CD4-positive, alpha-beta memory T cell (primary cell): ENCODE results near the gene CSNK1G1. TPM values are rescaled to one million over a fixed set of nuclear protein-coding genes. Genes with fewer than 3 reads are reported as not detected.
"Not testable (repeated sequence)": the region's sequence is repeated elsewhere in the genome, so short reads cannot be mapped to it uniquely, and the experiment has no call there.

ENCODE experiments used
- CTCF ChIA-PET: fragments of 350-600 bp; sonication (Branson Sonifier 250); formaldehyde crosslinking; loops from one replicate; lab custom pipeline; 2021; ENCODE audit warnings: inconsistent platforms; ENCODE audit not compliant: partially characterized antibody; lab: Charles Lee
- POLR2A ChIA-PET: fragments of 350-600 bp; sonication (Branson Sonifier 250); formaldehyde crosslinking; loops from one replicate; lab custom pipeline; 2021; ENCODE audit not compliant: partially characterized antibody; lab: Charles Lee
- DNase-seq, 5 donors: peaks; one replicate each; pipeline versions ENCODE4 v3.0.0 to v3.0.0-alpha.2; 2020 to 2022; ENCODE audit warnings: mixed read lengths in 1 of 5
- H3K27ac ChIP-seq: one replicate; pipeline ENCODE4 v1.7.0; 2013; ENCODE audit warnings: low read depth, low read length
- H3K27me3 ChIP-seq: 2 replicates; pipeline ENCODE4 v1.7.0; 2013; ENCODE audit warnings: mild to moderate bottlenecking, low read length, moderate library complexity; ENCODE audit not compliant: insufficient read depth
- H3K36me3 ChIP-seq: 2 replicates; pipeline ENCODE4 v1.7.0; 2013; ENCODE audit warnings: mild to moderate bottlenecking, low read length, moderate library complexity; ENCODE audit not compliant: insufficient read depth
- H3K4me1 ChIP-seq: 2 replicates; pipeline ENCODE4 v1.7.0; 2013; ENCODE audit warnings: mild to moderate bottlenecking, low read length, moderate library complexity; ENCODE audit not compliant: insufficient read depth
- H3K4me3 ChIP-seq, 2 donors: one replicate each; pipeline ENCODE4 v1.7.0; 2013; ENCODE audit warnings: low read length in 2 of 2, mild to moderate bottlenecking in 1 of 2
- H3K9me3 ChIP-seq, 2 donors: one replicate each; pipeline ENCODE4 v1.7.0; 2013; ENCODE audit warnings: low read length in 2 of 2, control low read depth in 1 of 2; ENCODE audit not compliant: control insufficient read depth in 1 of 2
- H3K27ac Mint-ChIP-seq, 7 donors: one replicate each; pipeline ENCODE4 v1.8.0; 2020 to 2021; ENCODE audit warnings: mixed read lengths in 7 of 7, mild to moderate bottlenecking in 6 of 7, inconsistent platforms in 3 of 7, moderate library complexity in 3 of 7
- H3K27me3 Mint-ChIP-seq, 2 donors: one replicate each; pipeline ENCODE4 v1.8.0; 2020 to 2021; ENCODE audit warnings: mixed read lengths in 2 of 2
- H3K36me3 Mint-ChIP-seq, 2 donors: one replicate each; pipeline ENCODE4 v1.8.0; 2020 to 2021; ENCODE audit warnings: mixed read lengths in 2 of 2, inconsistent platforms in 1 of 2, mild to moderate bottlenecking in 1 of 2
- H3K4me1 Mint-ChIP-seq, 4 donors: one replicate each; pipeline ENCODE4 v1.8.0; 2020 to 2021; ENCODE audit warnings: mixed read lengths in 4 of 4, mild to moderate bottlenecking in 1 of 4
- H3K4me3 Mint-ChIP-seq, 8 donors: one replicate each; pipeline ENCODE4 v1.8.0; 2020 to 2021; ENCODE audit warnings: mixed read lengths in 8 of 8, mild to moderate bottlenecking in 7 of 8, moderate library complexity in 6 of 8, inconsistent platforms in 3 of 8
- H3K9me3 Mint-ChIP-seq, 8 donors: one replicate each; pipeline ENCODE4 v1.8.0; 2020 to 2021; ENCODE audit warnings: mixed read lengths in 8 of 8, mild to moderate bottlenecking in 5 of 8, inconsistent platforms in 3 of 8, moderate library complexity in 1 of 8
- intact Hi-C: fragments of 100-400 bp; cut with micrococcal nuclease; formaldehyde crosslinking; loops from one replicate; pipeline ENCODE4 v1.15.1; 2023
- polyA plus RNA-seq, 2 donors: library from polyadenylated mRNA; unstranded; fragments of 300-500 nt; fragmentation: Illumina TruSeq; gene quantifications; one replicate each; pipeline ENCODE4 v1.2.3, GENCODE V29; 2021
- total RNA-seq, 2 experiments: library from RNA; stranded (reverse); gene quantifications; one replicate each; pipeline ENCODE4 v1.2.3, GENCODE V29; 2021

Gene CSNK1G1
- total and polyA plus RNA-seq, 4 experiments from 2014 or later: 6.2 to 27.7 (median 24.1) TPM

GRCh38 chr15:64355348-64355943, 527 bp downstream of the CSNK1G1 start:
- DNase-seq: peak in 4 of 5 donors; percentile 18 to 50 (median 18)
- POLR2A ChIA-PET: interaction anchor here (0.8 to 2.5 kb wide), 4 partner anchors 21 to 538 kb away, joined by 3 to 28 read pairs (median 6); partner anchors contain the start of genes PPIB and TRIP4

GRCh38 chr15:64354688-64355344, 1.2 kb downstream of the CSNK1G1 start:
- no peak for DNase-seq
- ChIA-PET CTCF (interaction anchor here (1.0 to 1.7 kb wide), 3 partner anchors 17 to 33 kb away, joined by 3 to 6 read pairs (median 3); partner anchors contain the start of gene TRIP4), POLR2A (interaction anchor here (0.8 to 2.5 kb wide), 3 partner anchors 20 to 192 kb away, joined by 3 to 28 read pairs (median 8); partner anchors contain the start of genes PPIB and TRIP4)
- Histone ChIP-seq H3K4me3 (peak overlapping the region; percentile 76 to 95), H3K36me3 (no peaks in the 10 kb centered on the region), H3K27ac (peak overlapping the region; percentile 67), H3K4me1 (peaks cover 21% of the 10 kb centered on the region), H3K9me3 (no peaks in the 10 kb centered on the region), H3K27me3 (no peaks in the 10 kb centered on the region)
- Mint-ChIP-seq H3K4me1 (peaks cover 13 to 25% (median 20%) of the 10 kb centered on the region in 4 donors), H3K36me3 (peaks cover 0 to 19% of the 10 kb centered on the region in 2 donors), H3K27me3 (no peaks in the 10 kb centered on the region), H3K4me3 (peak overlapping the region; percentile 89 to 99 (median 96)), H3K27ac (peak overlapping the region; percentile 92 to 97 (median 94)), H3K9me3 (no peaks in the 10 kb centered on the region)
- intact Hi-C loops: no loop called here

More at GRCh38 chr15:64355348-64355943, 527 bp downstream of the CSNK1G1 start:
- no peaks in the 10 kb centered on the region for H3K9me3 Mint-ChIP-seq
- H3K4me1 ChIP-seq: peaks cover 21% of the 10 kb centered on the region
- peaks cover 0 to 19% of the 10 kb centered on the region in 2 donors for H3K36me3 Mint-ChIP-seq
- no peaks in the 10 kb centered on the region for H3K36me3 ChIP-seq
- H3K27ac ChIP-seq: peak overlapping the region; percentile 67
- H3K27me3 ChIP-seq: no peaks in the 10 kb centered on the region
- intact Hi-C loops: no loop called here
- H3K27me3 Mint-ChIP-seq: no peaks in the 10 kb centered on the region
- peak overlapping the region; percentile 76 to 95 for H3K4me3 ChIP-seq
- CTCF ChIA-PET: interaction anchor here (0.6 to 1.7 kb wide), 6 partner anchors 12 to 208 kb away, joined by 3 to 6 read pairs (median 4); partner anchors contain the start of genes PPIB and TRIP4
- peak overlapping the region; percentile 92 to 97 (median 94) for H3K27ac Mint-ChIP-seq
- H3K4me1 Mint-ChIP-seq: peaks cover 13 to 25% (median 20%) of the 10 kb centered on the region in 4 donors
- H3K9me3 ChIP-seq: no peaks in the 10 kb centered on the region
- peak overlapping the region; percentile 89 to 99 (median 96) for H3K4me3 Mint-ChIP-seq

GRCh38 chr15:64351265-64351664, 4.7 kb downstream of the CSNK1G1 start:
- peaks cover 15 to 22% (median 17%) of the 10 kb centered on the region in 4 donors for H3K4me1 Mint-ChIP-seq
- Histone ChIP-seq H3K4me3 (no peak overlapping the region), H3K27ac (no peak overlapping the region), H3K36me3 (no peaks in the 10 kb centered on the region), H3K4me1 (peaks cover 15% of the 10 kb centered on the region), H3K9me3 (no peaks in the 10 kb centered on the region), H3K27me3 (no peaks in the 10 kb centered on the region)
- ChIA-PET POLR2A (no interaction called here), CTCF (no interaction called here)
- H3K36me3 Mint-ChIP-seq: peaks cover 15 to 41% of the 10 kb centered on the region in 2 donors
- no peak for DNase-seq
- no peak overlapping the region for H3K4me3 Mint-ChIP-seq
- intact Hi-C loops: no loop called here
- no peaks in the 10 kb centered on the region for H3K27me3 Mint-ChIP-seq
- no peaks in the 10 kb centered on the region for H3K9me3 Mint-ChIP-seq
- H3K27ac Mint-ChIP-seq: peak overlapping the region in 1 of 7 donors; percentile 28

- Mint-ChIP-seq H3K36me3 (peaks cover 15 to 28% of the 10 kb centered on the region in 2 donors), H3K27me3 (no peaks in the 10 kb centered on the region), H3K9me3 (no peaks in the 10 kb centered on the region), H3K4me3 (no peak overlapping the region), H3K4me1 (peaks cover 9 to 21% (median 14%) of the 10 kb centered on the region in 4 donors), H3K27ac (no peak overlapping the region)
- H3K36me3 ChIP-seq: no peaks in the 10 kb centered on the region
- no peak overlapping the region for H3K27ac ChIP-seq
- no peaks in the 10 kb centered on the region for H3K27me3 ChIP-seq
- no peak for DNase-seq
- ChIA-PET CTCF (interaction anchor here (1.8 kb wide), 1 partner anchor 39 kb away, joined by 6 read pairs; the partner anchor contains the start of gene TRIP4), POLR2A (interaction anchor here (1.2 kb wide), 1 partner anchor 15 kb away, joined by 3 read pairs; no protein-coding TSS in a partner anchor)
- H3K4me1 ChIP-seq: peaks cover 5% of the 10 kb centered on the region
- no peak overlapping the region for H3K4me3 ChIP-seq
- H3K9me3 ChIP-seq: no peaks in the 10 kb centered on the region
- intact Hi-C loops: no loop called here
Measured at GRCh38 chr15:64349375-64349774, 6.6 kb downstream of the CSNK1G1 start.

GRCh38 chr15:64348455-64348854, 7.5 kb downstream of the CSNK1G1 start:
- CTCF ChIA-PET: interaction anchor here (1.0 kb wide), 1 partner anchor 13 kb away, joined by 3 read pairs; no protein-coding TSS in a partner anchor

GRCh38 chr15:64346242-64346641, 9.7 kb downstream of the CSNK1G1 start:
- CTCF ChIA-PET, intact Hi-C loops, DNase-seq: not testable (repeated sequence)

More at GRCh38 chr15:64348455-64348854, 7.5 kb downstream of the CSNK1G1 start:
- Mint-ChIP-seq H3K27ac (no peak overlapping the region), H3K4me3 (no peak overlapping the region), H3K36me3 (peaks cover 15 to 30% of the 10 kb centered on the region in 2 donors), H3K27me3 (no peaks in the 10 kb centered on the region), H3K9me3 (no peaks in the 10 kb centered on the region), H3K4me1 (peaks cover 10 to 22% (median 16%) of the 10 kb centered on the region in 4 donors)
- DNase-seq: no peak
- H3K4me3 ChIP-seq: no peak overlapping the region
- H3K4me1 ChIP-seq: no peaks in the 10 kb centered on the region
- H3K27me3 ChIP-seq: no peaks in the 10 kb centered on the region
- no peaks in the 10 kb centered on the region for H3K36me3 ChIP-seq
- no peak overlapping the region for H3K27ac ChIP-seq
- intact Hi-C loops: no loop called here
- H3K9me3 ChIP-seq: no peaks in the 10 kb centered on the region
- POLR2A ChIA-PET: no interaction called here

More at GRCh38 chr15:64346242-64346641, 9.7 kb downstream of the CSNK1G1 start:
- H3K9me3 ChIP-seq, H3K36me3 ChIP-seq, H3K4me1 ChIP-seq, H3K9me3 Mint-ChIP-seq, H3K27ac ChIP-seq, H3K4me3 ChIP-seq, H3K4me3 Mint-ChIP-seq, POLR2A ChIA-PET, H3K27me3 ChIP-seq, H3K27me3 Mint-ChIP-seq, H3K27ac Mint-ChIP-seq: not testable (repeated sequence)
- Mint-ChIP-seq H3K36me3 (peaks cover 22 to 38% of the 10 kb centered on the region in 2 donors), H3K4me1 (peaks cover 18 to 27% (median 21%) of the 10 kb centered on the region in 4 donors)
